ENCODE measurements around the gene CCDC40.

DNA sequence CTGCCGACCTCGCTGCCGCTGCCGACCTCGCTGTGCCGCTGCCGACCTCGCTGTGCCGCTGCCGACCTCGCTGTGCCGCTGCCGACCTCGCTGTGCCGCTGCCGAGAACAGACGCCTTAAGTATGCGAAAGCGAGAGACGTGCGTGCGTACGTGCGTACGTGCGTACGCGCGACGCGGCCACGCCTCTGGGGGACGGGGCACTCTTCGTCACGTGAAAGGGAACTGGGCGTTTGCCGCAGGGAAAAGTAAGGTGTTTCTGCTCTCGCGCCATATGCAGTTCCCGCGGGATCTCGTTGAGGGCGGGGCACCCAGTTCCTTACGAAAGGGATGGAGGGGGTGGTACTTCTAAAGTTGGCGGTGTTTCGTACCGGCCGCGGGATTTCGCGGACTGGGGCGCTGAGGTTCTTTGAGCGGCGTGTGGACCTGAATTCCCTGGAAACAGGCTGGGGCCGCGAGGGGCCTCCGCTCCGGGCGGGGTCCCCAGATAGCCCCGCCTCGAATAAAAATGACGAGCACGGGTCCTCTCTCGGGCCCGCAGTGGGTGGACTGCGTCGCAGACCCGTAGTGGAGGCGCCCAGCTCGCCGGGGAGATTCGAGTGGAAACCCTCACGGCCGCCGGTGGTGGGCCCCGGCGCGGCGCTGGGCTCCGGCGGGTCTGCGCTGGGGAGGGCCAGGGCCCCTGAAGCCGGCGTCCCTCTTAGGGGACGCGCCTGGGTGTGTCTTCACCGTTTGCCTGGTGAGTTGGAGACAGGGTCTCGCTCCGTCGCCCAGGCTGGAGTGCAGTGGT, 110.8 kb downstream of the CCDC40 start, which contains the start of gene EIF4A3:
- TF ChIP-seq, protein P1, sequence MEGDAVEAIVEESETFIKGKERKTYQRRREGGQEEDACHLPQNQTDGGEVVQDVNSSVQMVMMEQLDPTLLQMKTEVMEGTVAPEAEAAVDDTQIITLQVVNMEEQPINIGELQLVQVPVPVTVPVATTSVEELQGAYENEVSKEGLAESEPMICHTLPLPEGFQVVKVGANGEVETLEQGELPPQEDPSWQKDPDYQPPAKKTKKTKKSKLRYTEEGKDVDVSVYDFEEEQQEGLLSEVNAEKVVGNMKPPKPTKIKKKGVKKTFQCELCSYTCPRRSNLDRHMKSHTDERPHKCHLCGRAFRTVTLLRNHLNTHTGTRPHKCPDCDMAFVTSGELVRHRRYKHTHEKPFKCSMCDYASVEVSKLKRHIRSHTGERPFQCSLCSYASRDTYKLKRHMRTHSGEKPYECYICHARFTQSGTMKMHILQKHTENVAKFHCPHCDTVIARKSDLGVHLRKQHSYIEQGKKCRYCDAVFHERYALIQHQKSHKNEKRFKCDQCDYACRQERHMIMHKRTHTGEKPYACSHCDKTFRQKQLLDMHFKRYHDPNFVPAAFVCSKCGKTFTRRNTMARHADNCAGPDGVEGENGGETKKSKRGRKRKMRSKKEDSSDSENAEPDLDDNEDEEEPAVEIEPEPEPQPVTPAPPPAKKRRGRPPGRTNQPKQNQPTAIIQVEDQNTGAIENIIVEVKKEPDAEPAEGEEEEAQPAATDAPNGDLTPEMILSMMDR (IDR thresholded peaks at IDR 0.05), result no peak
- TF ChIP-seq POLR2A (IDR thresholded peaks at IDR 0.05) (peak; percentile 54 to 80), POLR2AphosphoS5 (IDR thresholded peaks at IDR 0.05) (peak; percentile 90 to 98 (median 90)), EP300 (IDR thresholded peaks at IDR 0.05) (peak in 3 of 4 donors; percentile 75 to 99 (median 91))
